H1 (cell line): Measurements from ENCODE around the gene ADGRV1. TPM values are rescaled to one million over a fixed set of nuclear protein-coding genes. Genes with fewer than 3 reads are reported as not detected.

Experiments
- CTCF ChIA-PET: fragments of 300-600 bp; sonication (Branson Sonifier 250); formaldehyde crosslinking; loops from one replicate; lab custom pipeline; 2021; ENCODE audit not compliant: partially characterized antibody; lab: Charles Lee
- POLR2A ChIA-PET: fragments of 300-600 bp; sonication (Branson Sonifier 250); formaldehyde crosslinking; loops from one replicate; lab custom pipeline; 2021; ENCODE audit warnings: inconsistent platforms; ENCODE audit not compliant: partially characterized antibody; lab: Charles Lee
- DNase-seq, 2 experiments: peaks; one replicate each; pipeline versions ENCODE4 v3.0.0 to v3.0.0-alpha.2; 2010 to 2022; ENCODE audit warnings: low spot score in 2 of 2, low read depth in 1 of 2, mixed read lengths in 1 of 2
- FAIRE-seq: peaks from 2 replicates; lab custom pipeline; 2011; peaks lifted over from hg19 to GRCh38; lab: Jason Lieb, UNC
- H2AFZ ChIP-seq: 2 replicates; pipeline ENCODE4 v1.8.1; 2012; ENCODE audit warnings: low read length, inconsistent platforms
- H2AK5ac ChIP-seq: 2 replicates; pipeline ENCODE4 v1.6.1; 2013; ENCODE audit warnings: low read depth, low read length
- H2BK120ac ChIP-seq: replicated peaks from 2 replicates; pipeline ENCODE3; 2013; ENCODE audit warnings: low read depth, low read length, inconsistent platforms
- H2BK12ac ChIP-seq: 2 replicates; pipeline ENCODE4 v1.6.1; 2013; ENCODE audit warnings: low read depth, low read length
- H2BK15ac ChIP-seq: 2 replicates; pipeline ENCODE4 v1.6.1; 2013; ENCODE audit warnings: low read length
- H2BK20ac ChIP-seq: 2 replicates; pipeline ENCODE4 v1.6.1; 2013; ENCODE audit warnings: low read length
- H2BK5ac ChIP-seq: 2 replicates; pipeline ENCODE4 v1.6.1; 2013; ENCODE audit warnings: low read depth, low read length
- H3K14ac ChIP-seq: 2 replicates; pipeline ENCODE4 v1.6.1; 2013; ENCODE audit warnings: inconsistent platforms; ENCODE audit not compliant: insufficient read length
- H3K18ac ChIP-seq: 2 replicates; pipeline ENCODE4 v1.6.1; 2013; ENCODE audit warnings: low read length; ENCODE audit errors: extremely low read depth
- H3K23ac ChIP-seq: 2 replicates; pipeline ENCODE4 v1.6.1; 2013; ENCODE audit warnings: inconsistent platforms; ENCODE audit not compliant: insufficient read length
- H3K23me2 ChIP-seq: 2 replicates; pipeline ENCODE4 v1.6.1; 2013; ENCODE audit warnings: low read depth, low read length
- H3K27ac ChIP-seq: 2 replicates; pipeline ENCODE4 v1.6.1; 2011; ENCODE audit warnings: low read depth, low read length, inconsistent platforms
- H3K27me3 ChIP-seq, 4 experiments: replicated peaks in 1 of 4; 1 replicate in 1 of 4; 2 replicates in 3 of 4; pipeline versions ENCODE4 v1.6.1 to v1.8.1; 2011 to 2013; ENCODE audit warnings: low read length in 3 of 4, mild to moderate bottlenecking in 3 of 4, inconsistent platforms in 2 of 4, mixed read lengths in 2 of 4, moderate library complexity in 1 of 4; ENCODE audit not compliant: control insufficient read depth in 3 of 4, insufficient read depth in 3 of 4; ENCODE audit errors: extremely low read depth in 1 of 4
- H3K36me3 ChIP-seq, 4 experiments: 2 replicates each; pipeline versions ENCODE4 v1.6.1 to v1.8.1; 2011 to 2013; ENCODE audit warnings: mild to moderate bottlenecking in 4 of 4, low read length in 3 of 4, moderate library complexity in 2 of 4, control low read depth in 1 of 4, inconsistent platforms in 1 of 4; ENCODE audit not compliant: insufficient read depth in 4 of 4, control insufficient read depth in 2 of 4
- H3K4ac ChIP-seq: replicated peaks from 2 replicates; pipeline ENCODE3; 2013; ENCODE audit warnings: low read length, low read depth, mixed read lengths, inconsistent platforms; ENCODE audit not compliant: insufficient read length
- H3K4me1 ChIP-seq, 4 experiments: replicated peaks in 1 of 4; 1 replicate in 1 of 4; 2 replicates in 3 of 4; pipeline versions ENCODE4 v1.6.1 to v1.8.1; 2011 to 2013; ENCODE audit warnings: low read length in 3 of 4, inconsistent platforms in 2 of 4, mixed read lengths in 1 of 4; ENCODE audit not compliant: insufficient read depth in 4 of 4, control insufficient read depth in 3 of 4
- H3K4me2 ChIP-seq, 2 experiments: 2 replicates each; pipeline versions ENCODE4 v1.6.1 to v1.8.1; 2011 to 2013; ENCODE audit warnings: low read depth in 2 of 2, low read length in 2 of 2, control low read depth in 1 of 2, inconsistent platforms in 1 of 2, mild to moderate bottlenecking in 1 of 2; ENCODE audit not compliant: insufficient read depth in 1 of 2
- H3K4me3 ChIP-seq, 4 experiments: fragments of 200-600, 300-600 bp in 1 of 4; sonication (generic), shearing (Covaris generic), sonication (Bioruptor Twin) in 1 of 4; 2 replicates each; pipeline versions ENCODE4 v1.5.1 to v1.8.1; 2011 to 2016; ENCODE audit warnings: low read length in 4 of 4, low read depth in 3 of 4, control low read depth in 2 of 4, inconsistent platforms in 2 of 4, mild to moderate bottlenecking in 2 of 4, mixed read lengths in 1 of 4, moderate library complexity in 1 of 4; ENCODE audit not compliant: insufficient read depth in 2 of 4; ENCODE audit errors: extremely low read depth in 1 of 4
- H3K56ac ChIP-seq: replicated peaks from 2 replicates; pipeline ENCODE3; 2013; ENCODE audit warnings: low read depth, mild to moderate bottlenecking, mixed read lengths, low read length, inconsistent platforms; ENCODE audit not compliant: insufficient read length
- H3K79me1 ChIP-seq: 2 replicates; pipeline ENCODE4 v1.6.1; 2013; ENCODE audit warnings: low read depth, low read length, control low read depth
- H3K79me2 ChIP-seq, 2 experiments: 2 replicates each; pipeline versions ENCODE4 v1.6.1 to v1.8.1; 2012 to 2013; ENCODE audit warnings: low read length in 2 of 2, mild to moderate bottlenecking in 2 of 2, inconsistent platforms in 1 of 2; ENCODE audit not compliant: insufficient read depth in 2 of 2, control insufficient read depth in 1 of 2
- H3K9ac ChIP-seq, 4 experiments: replicated peaks in 1 of 4; 1 replicate in 1 of 4; 2 replicates in 3 of 4; pipeline versions ENCODE4 v1.6.1 to v1.8.1; 2011 to 2013; ENCODE audit warnings: low read depth in 3 of 4, low read length in 3 of 4, control low read depth in 2 of 4, mild to moderate bottlenecking in 2 of 4, moderate library complexity in 2 of 4, inconsistent platforms in 1 of 4; ENCODE audit errors: extremely low read depth in 1 of 4
- H3K9me3 ChIP-seq, 2 experiments: 2 replicates each; pipeline versions ENCODE4 v1.6.1 to v1.8.1; 2012 to 2013; ENCODE audit warnings: mild to moderate bottlenecking in 2 of 2, moderate library complexity in 2 of 2, control low read depth in 1 of 2, inconsistent platforms in 1 of 2, low read depth in 1 of 2, low read length in 1 of 2, mixed read lengths in 1 of 2; ENCODE audit not compliant: insufficient read depth in 2 of 2
- H4K20me1 ChIP-seq, 2 experiments: replicated peaks in 1 of 2; 2 replicates each; pipeline versions ENCODE3 to v1.8.1; 2011 to 2013; ENCODE audit warnings: inconsistent platforms in 2 of 2, low read length in 2 of 2, mild to moderate bottlenecking in 1 of 2; ENCODE audit not compliant: insufficient read depth in 2 of 2, control insufficient read depth in 1 of 2
- H4K5ac ChIP-seq: 2 replicates; pipeline ENCODE4 v1.6.1; 2013; ENCODE audit warnings: low read length, low read depth, mixed read lengths, inconsistent platforms; ENCODE audit not compliant: insufficient read length
- H4K8ac ChIP-seq: 2 replicates; pipeline ENCODE4 v1.8.0; 2013; ENCODE audit warnings: mild to moderate bottlenecking, moderate library complexity, low read length, inconsistent platforms; ENCODE audit not compliant: insufficient read depth; ENCODE audit errors: extremely low read depth
- H4K91ac ChIP-seq: replicated peaks from 2 replicates; pipeline ENCODE3; 2013; ENCODE audit warnings: low read length, mixed read lengths, inconsistent platforms; ENCODE audit not compliant: insufficient read length
- CHD1 ChIP-seq: IDR thresholded peaks from 2 replicates; pipeline ENCODE4 v1.6.1; 2012; ENCODE audit warnings: low read depth, low read length, improper control_type of control experiment
- EGR1 ChIP-seq: IDR thresholded peaks from 2 replicates; pipeline ENCODE4 v1.6.1; 2011; ENCODE audit warnings: low read depth, low read length, borderline replicate concordance
- EP300 ChIP-seq, 2 experiments: IDR thresholded peaks; 1 replicate in 1 of 2; 2 replicates in 1 of 2; pipeline ENCODE4 v1.6.1; 2011 to 2012; ENCODE audit warnings: low read depth in 2 of 2, low read length in 2 of 2, mild to moderate bottlenecking in 2 of 2, borderline replicate concordance in 1 of 2, inconsistent platforms in 1 of 2, moderate library complexity in 1 of 2
- HDAC2 ChIP-seq, 2 experiments: fragments of 300-600 bp in 1 of 2; sonication (generic) in 1 of 2; IDR thresholded peaks; 2 replicates each; pipeline ENCODE4 v1.6.1; 2011 to 2012; ENCODE audit warnings: low read depth in 2 of 2, low read length in 2 of 2, mild to moderate bottlenecking in 2 of 2, moderate library complexity in 2 of 2, borderline replicate concordance in 1 of 2, inconsistent platforms in 1 of 2
- HDAC6 ChIP-seq: IDR thresholded peaks from one replicate; pipeline ENCODE4 v1.7.1; 2012; ENCODE audit warnings: low read depth, mild to moderate bottlenecking, inconsistent platforms, low read length, moderate library complexity
- MAFK ChIP-seq: IDR thresholded peaks from 2 replicates; pipeline ENCODE4 v1.6.1; 2012; ENCODE audit warnings: low read depth, mild to moderate bottlenecking, improper control_type of control experiment, low read length
- POU5F1 ChIP-seq: IDR thresholded peaks from 2 replicates; pipeline ENCODE4 v1.6.1; 2011; ENCODE audit warnings: low read depth, mild to moderate bottlenecking, low read length, moderate library complexity
- SAP30 ChIP-seq: fragments of 300-600 bp; sonication (generic); IDR thresholded peaks from 2 replicates; pipeline ENCODE4 v1.7.1; 2012; ENCODE audit warnings: low read length, moderate library complexity, mild to moderate bottlenecking, inconsistent platforms; ENCODE audit not compliant: insufficient read depth, insufficient replicate concordance
- SRF ChIP-seq: IDR thresholded peaks from 2 replicates; pipeline ENCODE4 v1.6.1; 2011; ENCODE audit warnings: mild to moderate bottlenecking, low read depth, low read length, moderate library complexity
- TBP ChIP-seq: IDR thresholded peaks from 2 replicates; pipeline ENCODE4 v1.6.1; 2011; ENCODE audit warnings: low read depth, low read length, improper control_type of control experiment
- TEAD4 ChIP-seq: IDR thresholded peaks from 2 replicates; pipeline ENCODE4 v1.6.1; 2012; ENCODE audit warnings: low read depth, low read length, inconsistent platforms, mixed read lengths
- ZNF274 ChIP-seq: IDR thresholded peaks from 2 replicates; pipeline ENCODE4 v1.7.0; 2012; ENCODE audit warnings: low read length, borderline replicate concordance; ENCODE audit errors: extremely low read depth
- WGBS, 2 experiments: shearing (Covaris generic) in 1 of 2; methylation state at CpG; one replicate each; pipeline versions ENCODE4 v1.1.6 to v1.1.7; 2013 to 2015; ENCODE audit warnings: low lambda C conversion rate in 2 of 2, mixed read lengths in 2 of 2, inconsistent platforms in 1 of 2, low coverage in 1 of 2, missing lambda C conversion rate in 1 of 2; ENCODE audit not compliant: insufficient replicate concordance in 2 of 2, insufficient coverage in 1 of 2, insufficient read length in 1 of 2; ENCODE audit errors: extremely low coverage in 1 of 2, missing lambda C conversion rate in 1 of 2; 5-methylcytosine and 5-hydroxymethylcytosine counted together
- polyA plus RNA-seq, 7 experiments: library from polyadenylated mRNA; depleted of rRNA in 3 of 7; stranded (reverse) in 5 of 7; unstranded in 2 of 7; fragments of >200 nt in 5 of 7; fragments of 200-250 nt in 2 of 7; gene quantifications; 1 replicate in 5 of 7; 2 replicates in 1 of 7; 4 replicates in 1 of 7; pipeline versions ENCODE4 v1.2.1 to v1.2.3, GENCODE V29; 2011 to 2013; ENCODE audit warnings: missing spikeins in 2 of 7, mixed read lengths in 2 of 7
- total RNA-seq: library from RNA; stranded (reverse); fragmentation: NEBNext Ultra II Directional; extraction: Animal tissue kit (Norgen Biotek cat#: 25700); gene quantifications from 2 replicates; pipeline ENCODE4 v1.2.1, GENCODE V29; 2021

Gene ADGRV1
- total and polyA plus RNA-seq, 2 of the 8 experiments (the other 6 are each of a cell fraction or from before 2014, with no cell fraction given), result 53.1 to 62.2 TPM

- Histone ChIP-seq H3K18ac (no peak overlapping the region), H4K91ac (no peak overlapping the region), H3K4me2 (no peak overlapping the region), H3K4me1 (no peaks in the 10 kb centered on the region), H3K27me3 (no peaks in the 10 kb centered on the region), H2BK20ac (no peak overlapping the region), H2BK12ac (no peak overlapping the region), H2AK5ac (no peak overlapping the region), H4K20me1 (peaks cover 0 to 2% of the 10 kb centered on the region in 2 experiments), H3K4me3 (no peak overlapping the region), H3K9me3 (no peaks in the 10 kb centered on the region), H3K23ac (no peak overlapping the region), H4K8ac (no peak overlapping the region), H4K5ac (no peak overlapping the region), H3K27ac (no peak overlapping the region), H3K14ac (no peak overlapping the region), H3K9ac (no peak overlapping the region), H2BK120ac (no peak overlapping the region), H3K79me1 (no peaks in the 10 kb centered on the region), H2BK5ac (no peak overlapping the region), H3K79me2 (no peaks in the 10 kb centered on the region), H2BK15ac (no peak overlapping the region), H3K23me2 (peaks cover 3% of the 10 kb centered on the region; the same call in 1 of the 2 replicates), H3K56ac (no peak overlapping the region), H2AFZ (no peak overlapping the region), H3K4ac (no peak overlapping the region), H3K36me3 (peaks cover 0 to 25% (median 9%) of the 10 kb centered on the region in 4 experiments; a peak in 4 of 8 replicates)
- TF ChIP-seq SRF, result no peak
- no peak for TF ChIP-seq HDAC6
- TF ChIP-seq TBP, result no peak
- TF ChIP-seq SAP30, result no peak
- TF ChIP-seq EGR1, result no peak
- no peak for TF ChIP-seq POU5F1
- TF ChIP-seq ZNF274, result no peak
- TF ChIP-seq HDAC2 (IDR thresholded peaks at IDR 0.05; ENCODE audit: borderline replicate concordance in 1 of 2, low read depth in 2 of 2, low read length in 2 of 2), result no peak
- TF ChIP-seq TEAD4, result no peak
- no peak for TF ChIP-seq EP300 (IDR thresholded peaks at IDR 0.05; ENCODE audit: borderline replicate concordance in 1 of 2, low read depth in 2 of 2, low read length in 2 of 2)
- no peak for TF ChIP-seq MAFK
- no peak for TF ChIP-seq CHD1
- ChIA-PET POLR2A (no interaction called here), CTCF (interaction anchor here (0.9 to 2.6 kb wide), 2 partner anchors 11 to 51 kb away, joined by 4 to 9 read pairs; no protein-coding TSS in a partner anchor)
- 98% methylated on average over 2 of the region's 2 CpGs; no CpG with 5 or more reads in 1 of the 2 experiments for WGBS, 2 experiments
- DNase-seq (no peak), FAIRE-seq (no peak)
These were observed 295.6 kb downstream of the ADGRV1 start for GRCh38 chr5:90854169-90854568.
